Mucosa of descending colon (tissue), 3 donors: ENCODE data around the gene FXYD1. TPM values are rescaled to one million over a fixed set of nuclear protein-coding genes. Genes with fewer than 3 reads are reported as not detected.

Experiments
- ATAC-seq: fragments of 200-7000 bp; cut with Tn5 transposase; one replicate; pipeline ENCODE4 v1.9.1; 2020; ENCODE audit warnings: mild to moderate bottlenecking, moderate library complexity
- DNase-seq, 3 donors: peaks; one replicate each; pipeline ENCODE4 v3.0.0-alpha.2; 2020
- H3K36me3 ChIP-seq: fragments of 200-600 bp; one replicate; pipeline ENCODE4 v1.8.0; 2021; ENCODE audit warnings: low read depth, mild to moderate bottlenecking
- H3K4me1 ChIP-seq: fragments of 200-600 bp; one replicate; pipeline ENCODE4 v1.8.0; 2021; ENCODE audit warnings: low read depth, mild to moderate bottlenecking
- H3K4me3 ChIP-seq: fragments of 200-600 bp; one replicate; pipeline ENCODE4 v1.8.0; 2021; ENCODE audit warnings: mild to moderate bottlenecking
- H3K9me3 ChIP-seq: fragments of 200-600 bp; one replicate; pipeline ENCODE4 v1.8.0; 2021; ENCODE audit warnings: mild to moderate bottlenecking
- CTCF ChIP-seq: fragments of 200-600 bp; IDR thresholded peaks from one replicate; pipeline ENCODE4 v1.8.0; 2022; ENCODE audit warnings: antibody characterized with exemption, mild to moderate bottlenecking
- intact Hi-C, 2 donors: fragments of 100-400 bp; cut with DNase I in 1 of 2; cut with micrococcal nuclease in 1 of 2; formaldehyde crosslinking; loops; one replicate each; pipeline versions ENCODE4 v1.11.0 to v1.11.1; 2022; cut with DNase I, micrococcal nuclease
- total RNA-seq, 3 donors: library from RNA; stranded (reverse); fragmentation: NEBNext Ultra II Directional in 2 of 3; extraction: Animal tissue kit (Norgen Biotek cat#: 25700) in 2 of 3; gene quantifications; one replicate each; pipeline versions ENCODE4 v1.2.1 to v1.2.4, GENCODE V29; 2021 to 2023
- donor health status: DM: no; HTN: no; CAD: no; lungs with moderate emphysema.
- donor health status: DM: no; HTN: no; CAD: no.
- donor health status: DM: no; HTN: yes; CAD: no.

Gene FXYD1
- total RNA-seq, 3 donors from 2014 or later, result 13.3 to 71.0 (median 15.4) TPM

GRCh38 chr19:35144259-35144599 is 5.6 kb downstream of the FXYD1 start:
- Histone ChIP-seq H3K4me3 (no peak overlapping the region), H3K9me3 (no peaks in the 10 kb centered on the region), H3K36me3 (no peaks in the 10 kb centered on the region), H3K4me1 (peaks cover 13% of the 10 kb centered on the region)
- no peak for TF ChIP-seq CTCF
- intact Hi-C loops, result no loop called here
- DNase-seq (no peak), ATAC-seq (no peak)

DNA sequence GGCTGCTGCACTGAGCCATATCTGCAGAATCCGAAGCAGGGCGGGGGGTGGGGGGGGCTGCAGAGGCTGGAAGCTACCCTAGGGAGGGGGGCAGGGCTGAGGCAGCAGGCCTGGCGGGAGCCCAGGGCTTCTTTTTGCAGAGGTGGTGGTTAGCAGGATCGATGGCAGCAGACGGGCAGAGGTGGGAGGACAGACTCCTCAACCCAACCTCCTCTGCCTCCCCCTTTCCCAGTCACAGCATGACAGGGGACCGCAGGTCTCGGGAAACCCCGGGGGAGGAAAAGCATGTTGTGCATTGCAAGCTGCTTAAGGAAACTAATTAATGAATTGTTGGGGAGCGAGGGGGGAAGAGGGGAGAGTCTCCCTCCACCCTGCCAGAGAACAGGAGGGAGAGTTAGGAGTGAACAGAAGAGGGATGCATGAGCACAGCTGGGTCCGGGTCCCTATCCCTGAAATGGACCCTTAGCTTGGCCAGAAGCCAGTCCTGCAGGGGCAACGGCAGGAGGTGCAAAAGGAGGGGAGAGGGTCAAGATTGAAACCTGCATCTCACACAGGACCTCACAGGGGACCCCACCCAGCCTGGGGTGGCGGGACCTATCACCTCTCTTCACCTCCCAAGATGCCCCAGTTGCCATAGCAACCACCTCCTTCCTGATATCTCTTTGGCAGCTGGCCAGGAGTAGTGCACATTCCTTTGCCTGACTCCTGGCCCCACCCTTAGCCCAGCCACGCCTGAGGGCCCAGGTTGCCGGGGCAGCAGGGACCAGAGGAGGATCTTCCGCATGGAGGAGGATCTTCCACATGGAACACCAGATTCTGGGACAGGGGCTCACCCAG is 6.2 kb downstream of the FXYD1 start:
- peaks cover 12% of the 10 kb centered on the region for H3K4me1 ChIP-seq
- peak; percentile 79 to 89 (median 80) for DNase-seq
- ATAC-seq, result peak; percentile 27
- H3K4me3 ChIP-seq, result no peak overlapping the region
- TF ChIP-seq CTCF, result no peak
- H3K36me3 ChIP-seq, result no peaks in the 10 kb centered on the region
- H3K9me3 ChIP-seq, result no peaks in the 10 kb centered on the region
- intact Hi-C loops, result no loop called here

GRCh38 chr19:35146746-35147459 is 8.3 kb downstream of the FXYD1 start:
- intact Hi-C loops, result no loop called here
- Histone ChIP-seq H3K4me3 (no peak overlapping the region), H3K9me3 (no peaks in the 10 kb centered on the region), H3K36me3 (no peaks in the 10 kb centered on the region), H3K4me1 (peaks cover 5% of the 10 kb centered on the region)
- TF ChIP-seq CTCF, result no peak
- ATAC-seq (no peak), DNase-seq (no peak)

GRCh38 chr19:35149463-35149862 is 10.8 kb downstream of the FXYD1 start:
- intact Hi-C loops, result no loop called here
- no peak for ATAC-seq

GRCh38 chr19:35150445-35150844 is 11.8 kb downstream of the FXYD1 start:
- DNase-seq (no peak), ATAC-seq (no peak)
- TF ChIP-seq CTCF, result no peak
- no peaks in the 10 kb centered on the region for H3K9me3 ChIP-seq
- H3K4me1 ChIP-seq, result no peaks in the 10 kb centered on the region
- no peaks in the 10 kb centered on the region for H3K36me3 ChIP-seq
- intact Hi-C loops, result no loop called here
- no peak overlapping the region for H3K4me3 ChIP-seq

More at GRCh38 chr19:35149463-35149862, 10.8 kb downstream of the FXYD1 start:
- Histone ChIP-seq H3K4me1 (no peaks in the 10 kb centered on the region), H3K36me3 (no peaks in the 10 kb centered on the region), H3K9me3 (no peaks in the 10 kb centered on the region), H3K4me3 (no peak overlapping the region)
- no peak for TF ChIP-seq CTCF
- no peak for DNase-seq
